SK-N-SH (cell line): ENCODE results near the gene CUX1. TPM values are rescaled to one million over a fixed set of nuclear protein-coding genes. Genes with fewer than 3 reads are reported as not detected.

Experiments
- CTCF ChIA-PET: fragments of 300-600, 350-600 bp; formaldehyde crosslinking; extraction: SDS; loops from one replicate; lab custom pipeline; 2021; lab: Yijun Ruan, JAX
- POLR2A ChIA-PET: fragments of 350-600 bp; sonication (Branson Sonifier 250); formaldehyde crosslinking; extraction: SDS; loops from one replicate; lab custom pipeline; 2020; ENCODE audit warnings: antibody characterized with exemption, inconsistent platforms; lab: Yijun Ruan, JAX
- DNase-seq: peaks from one replicate; pipeline ENCODE4 v3.0.0; 2012
- H2AFZ ChIP-seq: fragments of 200-600 bp; sonication (generic); 2 replicates; pipeline ENCODE4 v1.8.1; 2016; ENCODE audit warnings: antibody characterized with exemption, mild to moderate bottlenecking, low read depth
- H3F3A ChIP-seq: fragments of 200-600 bp; sonication (generic); replicated peaks from 2 replicates; pipeline ENCODE3; 2016; ENCODE audit warnings: antibody characterized with exemption, mild to moderate bottlenecking; ENCODE audit not compliant: insufficient read depth
- H3K27ac ChIP-seq, 2 experiments: fragments of 200-500 bp in 1 of 2; fragments of 200-600 bp in 1 of 2; sonication (Bioruptor generic) in 1 of 2; sonication (generic), shearing (Covaris generic) in 1 of 2; 2 replicates each; pipeline versions ENCODE4 v1.5.1 to v1.6.1; 2014 to 2016; ENCODE audit warnings: low read depth in 2 of 2, inconsistent platforms in 1 of 2, low read length in 1 of 2, mild to moderate bottlenecking in 1 of 2, mixed read lengths in 1 of 2
- H3K27me3 ChIP-seq: fragments of 200-600 bp; sonication (generic), shearing (Covaris generic); 2 replicates; pipeline ENCODE4 v1.6.1; 2016; ENCODE audit warnings: mixed run types; ENCODE audit not compliant: insufficient read depth
- H3K36me3 ChIP-seq, 2 experiments: fragments of 200-500 bp in 1 of 2; fragments of 200-600 bp in 1 of 2; sonication (Bioruptor generic) in 1 of 2; sonication (generic) in 1 of 2; replicated peaks in 1 of 2; 2 replicates each; pipeline versions ENCODE3 to v1.5.1; 2014 to 2016; ENCODE audit warnings: low read length in 1 of 2, mild to moderate bottlenecking in 1 of 2; ENCODE audit not compliant: insufficient read depth in 2 of 2, control insufficient read depth in 1 of 2
- H3K4me1 ChIP-seq, 2 experiments: fragments of 200-500 bp in 1 of 2; fragments of 200-600 bp in 1 of 2; sonication (Bioruptor generic) in 1 of 2; sonication (generic), shearing (Covaris generic) in 1 of 2; 2 replicates each; pipeline versions ENCODE4 v1.5.1 to v1.6.1; 2014 to 2016; ENCODE audit warnings: low read depth in 1 of 2, low read length in 1 of 2, mixed run types in 1 of 2; ENCODE audit not compliant: insufficient read depth in 2 of 2, control insufficient read depth in 1 of 2
- H3K4me2 ChIP-seq: fragments of 200-600 bp; sonication (generic), shearing (Covaris generic); 2 replicates; pipeline ENCODE4 v1.6.1; 2017; ENCODE audit warnings: mixed run types
- H3K4me3 ChIP-seq, 2 experiments: fragments of 200-500 bp in 1 of 2; fragments of 200-600 bp in 1 of 2; sonication (Bioruptor generic) in 1 of 2; sonication (generic), shearing (Covaris generic) in 1 of 2; 2 replicates each; pipeline versions ENCODE4 v1.5.1 to v1.8.1; 2014 to 2016; ENCODE audit warnings: low read depth in 2 of 2, inconsistent platforms in 1 of 2, low read length in 1 of 2, mild to moderate bottlenecking in 1 of 2, mixed read lengths in 1 of 2, moderate library complexity in 1 of 2
- H3K79me2 ChIP-seq: fragments of 200-600 bp; sonication (generic); 2 replicates; pipeline ENCODE4 v1.8.1; 2017; ENCODE audit warnings: mild to moderate bottlenecking; ENCODE audit not compliant: insufficient read depth
- H3K9ac ChIP-seq: fragments of 200-600 bp; sonication (generic); 2 replicates; pipeline ENCODE4 v1.6.1; 2017; ENCODE audit warnings: mixed run types
- H3K9me2 ChIP-seq: fragments of 200-600 bp; sonication (generic); 2 replicates; pipeline ENCODE4 v1.6.1; 2017; ENCODE audit warnings: mixed run types
- H3K9me3 ChIP-seq: fragments of 200-600 bp; sonication (generic); 2 replicates; pipeline ENCODE4 v1.6.1; 2017; ENCODE audit warnings: mixed run types, mild to moderate bottlenecking, moderate library complexity
- H4K20me1 ChIP-seq: fragments of 200-600 bp; sonication (generic); 2 replicates; pipeline ENCODE4 v1.6.1; 2017; ENCODE audit warnings: mild to moderate bottlenecking, mixed run types; ENCODE audit not compliant: insufficient read depth
- CHD2 ChIP-seq: fragments of 150-350 bp; IDR thresholded peaks from 2 replicates; pipeline ENCODE4 v1.6.1; 2018; ENCODE audit warnings: low read length; ENCODE audit not compliant: partially characterized antibody
- CTCF ChIP-seq: fragments of 200-600 bp; sonication (generic); IDR thresholded peaks from 2 replicates; pipeline ENCODE4 v1.6.1; 2017; ENCODE audit warnings: antibody characterized with exemption, mild to moderate bottlenecking, moderate library complexity
- EP300 ChIP-seq, 2 experiments: IDR thresholded peaks; 2 replicates each; pipeline versions ENCODE4 v1.4.0 to v1.6.1; 2012; ENCODE audit warnings: borderline replicate concordance in 1 of 2, low read depth in 1 of 2, low read length in 1 of 2
- EZH2phosphoT487 ChIP-seq: fragments of 200-600 bp; sonication (generic); IDR thresholded peaks from 2 replicates; pipeline ENCODE4 v1.6.1; 2017; ENCODE audit warnings: low read depth, mixed run types, mild to moderate bottlenecking, antibody characterized with exemption, moderate library complexity, borderline replicate concordance
- FOXJ3 ChIP-seq: sonication (generic); formaldehyde crosslinking; IDR thresholded peaks from 2 replicates; pipeline ENCODE4 v1.5.1; 2020; ENCODE audit warnings: mild to moderate bottlenecking, missing genetic modification reagents
- FOXM1 ChIP-seq: IDR thresholded peaks from 2 replicates; pipeline ENCODE4 v1.4.0; 2012; ENCODE audit warnings: low read depth, mild to moderate bottlenecking
- GABPA ChIP-seq: IDR thresholded peaks from 2 replicates; pipeline ENCODE4 v1.4.0; 2012; ENCODE audit warnings: low read depth, mild to moderate bottlenecking
- GATA2 ChIP-seq: sonication (generic); formaldehyde crosslinking; IDR thresholded peaks from 2 replicates; pipeline ENCODE4 v1.5.0; 2020; ENCODE audit warnings: mild to moderate bottlenecking, missing genetic modification reagents
- JUND ChIP-seq: IDR thresholded peaks from 2 replicates; pipeline ENCODE4 v1.4.0; 2012
- MAX ChIP-seq: IDR thresholded peaks from 2 replicates; pipeline ENCODE4 v1.4.0; 2012; ENCODE audit warnings: low read depth
- MEF2A ChIP-seq: IDR thresholded peaks from 2 replicates; pipeline ENCODE4 v1.4.0; 2012; ENCODE audit warnings: low read depth, borderline replicate concordance
- PBX3 ChIP-seq: IDR thresholded peaks from 2 replicates; pipeline ENCODE4; 2012
- RFX5 ChIP-seq: IDR thresholded peaks from 2 replicates; pipeline ENCODE4 v1.6.1; 2012; ENCODE audit warnings: mild to moderate bottlenecking, improper control_type of control experiment, low read length
- RXRA ChIP-seq: IDR thresholded peaks from 2 replicates; pipeline ENCODE4 v1.4.0; 2012; ENCODE audit warnings: low read depth, mild to moderate bottlenecking, borderline replicate concordance
- SIN3A ChIP-seq: IDR thresholded peaks from 2 replicates; pipeline ENCODE4 v1.6.1; 2012; ENCODE audit warnings: low read depth, mild to moderate bottlenecking, low read length, moderate library complexity, borderline replicate concordance
- USF1 ChIP-seq: IDR thresholded peaks from 2 replicates; pipeline ENCODE4 v1.4.0; 2012; ENCODE audit warnings: low read depth, borderline replicate concordance
- USF2 ChIP-seq: fragments of 150-350 bp; IDR thresholded peaks from 2 replicates; pipeline ENCODE4 v1.6.1; 2017; ENCODE audit warnings: antibody characterized with exemption, low read length, low read depth, borderline replicate concordance
- YY1 ChIP-seq: IDR thresholded peaks from 2 replicates; pipeline ENCODE4 v1.4.0; 2012; ENCODE audit warnings: low read depth, mild to moderate bottlenecking
- WGBS: methylation state at CpG from one replicate; pipeline ENCODE4 v1.1.6; 2017; ENCODE audit warnings: low lambda C conversion rate; 5-methylcytosine and 5-hydroxymethylcytosine counted together
- polyA plus RNA-seq, 3 experiments: library from polyadenylated mRNA; depleted of rRNA; stranded (reverse); fragments of >200 nt; gene quantifications; 2 replicates each; pipeline ENCODE4 v1.2.3, GENCODE V29; 2012

Gene CUX1
- polyA plus RNA-seq, 1 of the 3 experiments (the other 2 are of a cell fraction), result 68.6 TPM

GRCh38 chr7:101812595-101812994 lies 4.8 kb upstream of the CUX1 start:
- ChIA-PET CTCF (interaction anchor here (0.7 to 3.1 kb wide), 12 partner anchors 13 to 460 kb away, joined by 3 to 15 read pairs (median 3); no protein-coding TSS in a partner anchor), POLR2A (no interaction called here)
- TF ChIP-seq EP300 (IDR thresholded peaks at IDR 0.05; ENCODE audit: borderline replicate concordance in 1 of 2, low read depth in 1 of 2, low read length in 1 of 2) (no peak), EZH2phosphoT487 (no peak), CTCF (no peak), PBX3 (no peak), USF1 (no peak), CHD2 (no peak), FOXJ3 (no peak), JUND (no peak), GABPA (no peak), RXRA (no peak), MAX (no peak), RFX5 (no peak), USF2 (no peak), FOXM1 (no peak), GATA2 (CRISPR knock-in tag) (no peak), MEF2A (no peak), SIN3A (no peak), YY1 (no peak)

More at GRCh38 chr7:101812595-101812994, 4.8 kb upstream of the CUX1 start:
- no peaks in the 10 kb centered on the region for H3K9me2 ChIP-seq
- peaks cover 12% of the 10 kb centered on the region; the same call in 1 of the 2 replicates for H3K79me2 ChIP-seq
- no peaks in the 10 kb centered on the region for H3K9me3 ChIP-seq
- H3K9ac ChIP-seq, result no peak overlapping the region
- H3K27me3 ChIP-seq, result no peaks in the 10 kb centered on the region
- H3K4me3 ChIP-seq, result no peak overlapping the region
- H2AFZ ChIP-seq, result no peak overlapping the region
- peaks cover 6 to 17% of the 10 kb centered on the region in 2 experiments; a peak in 2 of 4 replicates for H3K4me1 ChIP-seq
- H4K20me1 ChIP-seq, result peaks cover 2% of the 10 kb centered on the region
- H3K27ac ChIP-seq, result no peak overlapping the region
- H3F3A ChIP-seq, result peaks cover 24% of the 10 kb centered on the region
- 91% methylated on average over 1 of the region's 1 CpG for WGBS
- no peaks in the 10 kb centered on the region for H3K36me3 ChIP-seq
- DNase-seq, result no peak
- H3K4me2 ChIP-seq, result no peak overlapping the region
